Measurements from ENCODE around the gene AP1B1. TPM values are rescaled to one million over a fixed set of nuclear protein-coding genes. Genes with fewer than 3 reads are reported as not detected.
"Not testable (repeated sequence)": the region's sequence is repeated elsewhere in the genome, so short reads cannot be mapped to it uniquely, and the experiment has no call there.

AP1B1 gene
- total RNA-seq, 1 experiment from 2014 or later, result 88.9 TPM

DNA sequence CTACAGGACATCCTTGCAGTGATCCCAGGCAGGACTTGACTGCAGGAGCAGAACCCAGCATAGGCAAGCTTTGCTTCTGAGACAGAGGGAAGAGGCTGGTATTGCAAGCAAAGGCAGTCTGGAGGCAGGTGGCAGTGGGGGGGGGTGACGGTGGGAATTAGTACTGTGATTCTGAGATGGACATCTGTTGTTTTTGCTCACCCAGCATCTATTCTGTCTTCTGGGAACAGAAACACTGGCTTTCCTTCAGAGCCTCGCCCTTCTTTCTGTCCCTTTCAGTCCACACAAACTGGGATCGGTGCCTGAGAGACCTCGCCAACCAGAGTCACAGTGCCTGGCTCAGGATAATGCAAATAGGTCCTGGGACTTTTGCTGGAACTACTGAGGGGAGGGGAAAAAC, 41.7 kb downstream of the AP1B1 start:
- no peak for DNase-seq
- Mint-ChIP-seq H3K27ac (ENCODE audit: unreplicated experiment) (no peak overlapping the region), H3K27me3 (ENCODE audit: unreplicated experiment) (no peaks in the 10 kb centered on the region), H3K36me3 (ENCODE audit: insufficient read depth, unreplicated experiment) (peaks cover 37% of the 10 kb centered on the region), H3K4me3 (ENCODE audit: low read depth, unreplicated experiment) (no peak overlapping the region), H3K4me1 (ENCODE audit: low read depth, unreplicated experiment) (no peaks in the 10 kb centered on the region), H3K9me3 (ENCODE audit: low read depth, unreplicated experiment) (no peaks in the 10 kb centered on the region)
- no TSS peak for BruUV-seq (replicated peaks)
- TF ChIP-seq, protein P1, sequence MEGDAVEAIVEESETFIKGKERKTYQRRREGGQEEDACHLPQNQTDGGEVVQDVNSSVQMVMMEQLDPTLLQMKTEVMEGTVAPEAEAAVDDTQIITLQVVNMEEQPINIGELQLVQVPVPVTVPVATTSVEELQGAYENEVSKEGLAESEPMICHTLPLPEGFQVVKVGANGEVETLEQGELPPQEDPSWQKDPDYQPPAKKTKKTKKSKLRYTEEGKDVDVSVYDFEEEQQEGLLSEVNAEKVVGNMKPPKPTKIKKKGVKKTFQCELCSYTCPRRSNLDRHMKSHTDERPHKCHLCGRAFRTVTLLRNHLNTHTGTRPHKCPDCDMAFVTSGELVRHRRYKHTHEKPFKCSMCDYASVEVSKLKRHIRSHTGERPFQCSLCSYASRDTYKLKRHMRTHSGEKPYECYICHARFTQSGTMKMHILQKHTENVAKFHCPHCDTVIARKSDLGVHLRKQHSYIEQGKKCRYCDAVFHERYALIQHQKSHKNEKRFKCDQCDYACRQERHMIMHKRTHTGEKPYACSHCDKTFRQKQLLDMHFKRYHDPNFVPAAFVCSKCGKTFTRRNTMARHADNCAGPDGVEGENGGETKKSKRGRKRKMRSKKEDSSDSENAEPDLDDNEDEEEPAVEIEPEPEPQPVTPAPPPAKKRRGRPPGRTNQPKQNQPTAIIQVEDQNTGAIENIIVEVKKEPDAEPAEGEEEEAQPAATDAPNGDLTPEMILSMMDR (IDR thresholded peaks at IDR 0.05; ENCODE audit: unreplicated experiment), result no peak
- intact Hi-C loops (cut with micrococcal nuclease; ENCODE audit: unreplicated experiment), result no loop called here
- CTCF ChIA-PET, result interaction anchor here (0.6 kb wide), 1 partner anchor 19 kb away, joined by 7 read pairs; no protein-coding TSS in a partner anchor

DNA sequence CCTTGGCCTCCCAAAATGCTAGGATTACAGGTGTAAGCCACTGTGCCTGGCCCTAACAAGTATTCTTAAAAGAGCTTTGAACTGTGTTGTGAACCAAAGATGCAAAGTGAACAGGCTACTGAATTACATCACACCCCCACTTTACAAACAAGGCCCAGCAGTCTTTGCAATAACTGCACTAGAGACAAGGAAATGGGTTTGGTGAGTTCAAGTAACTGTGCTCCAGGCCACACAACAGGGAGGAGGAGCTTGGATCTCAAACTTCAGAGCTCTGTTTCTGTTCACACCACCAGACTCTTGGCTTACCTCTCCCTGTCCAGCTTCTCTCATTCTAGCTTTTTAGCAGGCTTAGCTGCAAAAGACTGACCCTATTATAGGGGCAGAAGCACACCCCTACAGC, 42.4 kb downstream of the AP1B1 start:
- no peaks in the 10 kb centered on the region for H3K27me3 Mint-ChIP-seq (ENCODE audit: unreplicated experiment)
- DNase-seq, result no peak
- no peak overlapping the region for H3K27ac Mint-ChIP-seq (ENCODE audit: unreplicated experiment)
- CTCF ChIA-PET, result interaction anchor here (0.6 kb wide), 1 partner anchor 18 kb away, joined by 7 read pairs; no protein-coding TSS in a partner anchor
- H3K4me1 Mint-ChIP-seq (ENCODE audit: low read depth, unreplicated experiment), result no peaks in the 10 kb centered on the region
- BruUV-seq (replicated peaks), result no TSS peak
- H3K4me3 Mint-ChIP-seq (ENCODE audit: low read depth, unreplicated experiment), result no peak overlapping the region
- H3K36me3 Mint-ChIP-seq (ENCODE audit: insufficient read depth, unreplicated experiment), result peaks cover 37% of the 10 kb centered on the region
- intact Hi-C loops (cut with micrococcal nuclease; ENCODE audit: unreplicated experiment), result no loop called here
- H3K9me3 Mint-ChIP-seq (ENCODE audit: low read depth, unreplicated experiment), result no peaks in the 10 kb centered on the region
- TF ChIP-seq, protein P1 (IDR thresholded peaks at IDR 0.05; ENCODE audit: unreplicated experiment), result no peak

DNA sequence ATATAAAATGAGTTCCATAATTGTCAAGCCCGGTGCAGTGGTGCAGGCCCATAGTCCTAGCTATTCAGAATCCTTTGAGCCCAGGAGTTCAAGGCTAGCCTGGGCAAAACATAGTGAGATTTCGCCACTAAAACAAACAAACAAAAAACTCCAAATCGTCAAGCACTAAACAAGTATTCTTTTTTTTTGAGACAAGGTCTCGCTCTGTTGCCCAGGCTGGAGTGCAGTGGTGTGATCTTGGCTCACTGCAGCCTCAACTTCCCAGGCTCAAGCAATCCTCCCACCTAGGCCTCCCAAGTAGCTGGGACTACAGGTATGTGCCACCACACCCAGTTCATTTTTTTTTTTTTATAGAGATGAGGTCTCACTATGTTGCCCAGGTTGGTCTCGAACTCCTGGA, 43.5 kb downstream of the AP1B1 start:
- H3K4me3 Mint-ChIP-seq (ENCODE audit: low read depth, unreplicated experiment); H3K27me3 Mint-ChIP-seq (ENCODE audit: unreplicated experiment); BruUV-seq (replicated peaks); H3K27ac Mint-ChIP-seq (ENCODE audit: unreplicated experiment); H3K4me1 Mint-ChIP-seq (ENCODE audit: low read depth, unreplicated experiment); DNase-seq; H3K9me3 Mint-ChIP-seq (ENCODE audit: low read depth, unreplicated experiment); intact Hi-C loops (cut with micrococcal nuclease; ENCODE audit: unreplicated experiment): not testable (repeated sequence)
- CTCF ChIA-PET, result interaction anchor here (0.6 kb wide), 1 partner anchor 964 kb away, joined by 3 read pairs; no protein-coding TSS in a partner anchor
- H3K36me3 Mint-ChIP-seq (ENCODE audit: insufficient read depth, unreplicated experiment), result peaks cover 35% of the 10 kb centered on the region

DNA sequence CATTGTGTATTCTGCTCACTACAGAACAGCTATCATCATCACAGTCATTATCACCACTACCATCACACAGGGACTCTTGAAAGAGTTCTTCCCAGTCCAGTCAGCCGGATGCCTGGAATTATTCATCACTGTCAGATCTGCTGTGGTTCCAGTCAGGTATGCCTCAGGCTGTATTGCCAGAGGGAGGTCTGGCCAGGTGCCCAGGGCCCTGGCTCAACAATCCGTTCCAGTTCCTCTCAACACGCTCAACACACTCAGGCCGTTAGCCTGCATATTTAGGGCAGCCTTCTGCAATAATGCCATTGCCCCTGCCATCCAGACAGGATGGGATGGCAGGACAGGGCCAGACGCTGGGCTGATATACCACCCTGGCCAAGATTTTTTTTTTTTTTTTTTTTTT, 44.2 kb downstream of the AP1B1 start:
- intact Hi-C loops (cut with micrococcal nuclease; ENCODE audit: unreplicated experiment), result no loop called here
- TF ChIP-seq, protein P1 (IDR thresholded peaks at IDR 0.05; ENCODE audit: unreplicated experiment), result no peak
- Mint-ChIP-seq H3K27ac (ENCODE audit: unreplicated experiment) (no peak overlapping the region), H3K9me3 (ENCODE audit: low read depth, unreplicated experiment) (no peaks in the 10 kb centered on the region), H3K4me3 (ENCODE audit: low read depth, unreplicated experiment) (no peak overlapping the region), H3K4me1 (ENCODE audit: low read depth, unreplicated experiment) (no peaks in the 10 kb centered on the region), H3K27me3 (ENCODE audit: unreplicated experiment) (no peaks in the 10 kb centered on the region), H3K36me3 (ENCODE audit: insufficient read depth, unreplicated experiment) (peaks cover 28% of the 10 kb centered on the region)
- no TSS peak for BruUV-seq (replicated peaks)
- CTCF ChIA-PET, result no interaction called here
- peak; percentile 38 for DNase-seq

DNA sequence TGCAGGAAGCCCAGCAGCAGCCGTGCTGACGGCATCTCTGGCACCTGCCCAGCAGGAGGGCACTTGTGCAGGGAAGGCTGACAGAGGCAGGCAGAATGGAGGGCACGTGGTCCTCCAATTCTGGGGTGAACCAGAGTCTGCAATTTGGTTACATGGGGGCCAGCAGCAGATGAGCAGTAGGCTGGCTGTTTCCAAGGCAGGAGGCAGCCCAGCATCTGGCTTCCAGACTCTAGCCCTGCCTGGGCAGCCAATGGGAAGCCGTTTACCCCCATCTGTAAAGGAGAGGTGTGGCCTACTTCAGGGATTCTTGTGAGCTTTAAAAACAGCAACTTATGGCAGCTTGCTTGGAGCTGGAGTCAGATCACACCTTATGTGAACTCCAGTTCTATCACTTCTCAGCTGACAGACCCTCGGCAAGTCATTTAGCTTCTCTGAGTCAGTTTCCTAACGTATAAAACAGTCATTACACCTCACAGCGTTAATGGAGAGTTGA, 45.0 kb downstream of the AP1B1 start:
- H3K4me3 Mint-ChIP-seq (ENCODE audit: low read depth, unreplicated experiment), result no peak overlapping the region
- TF ChIP-seq, protein P1 (IDR thresholded peaks at IDR 0.05; ENCODE audit: unreplicated experiment), result no peak
- H3K27ac Mint-ChIP-seq (ENCODE audit: unreplicated experiment), result no peak overlapping the region
- no peaks in the 10 kb centered on the region for H3K9me3 Mint-ChIP-seq (ENCODE audit: low read depth, unreplicated experiment)
- intact Hi-C loops (cut with micrococcal nuclease; ENCODE audit: unreplicated experiment), result no loop called here
- CTCF ChIA-PET, result interaction anchor here (0.5 kb wide), 1 partner anchor 328 kb away, joined by 5 read pairs; no protein-coding TSS in a partner anchor
- no TSS peak for BruUV-seq (replicated peaks)
- H3K27me3 Mint-ChIP-seq (ENCODE audit: unreplicated experiment), result no peaks in the 10 kb centered on the region
- no peak for DNase-seq
- peaks cover 35% of the 10 kb centered on the region for H3K36me3 Mint-ChIP-seq (ENCODE audit: insufficient read depth, unreplicated experiment)
- H3K4me1 Mint-ChIP-seq (ENCODE audit: low read depth, unreplicated experiment), result no peaks in the 10 kb centered on the region

Measured in Calu3 (cell line).